Natural killer cell treated with Interleukin-12 subunit alpha and Interleukin-12 subunit beta and Interleukin-15 and Interleukin-18, amount 100 ng/mL, for 72 hours (primary cell): ENCODE measurements around the gene FARS2. TPM values are rescaled to one million over a fixed set of nuclear protein-coding genes. Genes with fewer than 3 reads are reported as not detected.

Source experiments
- ATAC-seq, 2 donors: fragments of 150-1000 bp; cut with Tn5 transposase in 1 of 2; sonication (Bioruptor Pico), chemical (Tn5 transposase) in 1 of 2; 2 replicates each; pipeline ENCODE4 v1.10.0; 2021
- DNase-seq: peaks from one replicate; pipeline ENCODE4 v3.0.0; 2022; ENCODE audit warnings: low spot score
- H3K27ac Mint-ChIP-seq, 2 donors: 1 replicate in 1 of 2; 2 replicates in 1 of 2; pipeline ENCODE4 v1.8.0; 2022; ENCODE audit warnings: mixed read lengths in 2 of 2, mild to moderate bottlenecking in 1 of 2, moderate library complexity in 1 of 2
- H3K27me3 Mint-ChIP-seq, 2 donors: 1 replicate in 1 of 2; 2 replicates in 1 of 2; pipeline ENCODE4 v1.8.0; 2022; ENCODE audit warnings: mixed read lengths in 2 of 2
- H3K36me3 Mint-ChIP-seq: one replicate; pipeline ENCODE4 v1.8.0; 2022; ENCODE audit warnings: mixed read lengths
- H3K4me1 Mint-ChIP-seq, 2 donors: 1 replicate in 1 of 2; 2 replicates in 1 of 2; pipeline ENCODE4 v1.8.0; 2022; ENCODE audit warnings: low read depth in 2 of 2, mixed read lengths in 2 of 2, mild to moderate bottlenecking in 1 of 2
- H3K4me3 Mint-ChIP-seq: one replicate; pipeline ENCODE4 v1.8.0; 2022; ENCODE audit warnings: mixed read lengths
- H3K9me3 Mint-ChIP-seq: 2 replicates; pipeline ENCODE4 v1.8.0; 2022; ENCODE audit warnings: mixed read lengths
- total RNA-seq, 2 donors: library from RNA; stranded (reverse); gene quantifications; one replicate each; pipeline ENCODE4 v1.2.3, GENCODE V29; 2022

FARS2 gene
- total RNA-seq, 2 donors from 2014 or later = 20.4 to 41.7 TPM

GRCh38 chr6:5237805-5238204 lies 23.5 kb upstream of the FARS2 start:
- DNase-seq (no peak), ATAC-seq (no peak)
- H3K4me3 Mint-ChIP-seq = no peak overlapping the region
- no peaks in the 10 kb centered on the region for H3K36me3 Mint-ChIP-seq
- no peak overlapping the region for H3K27ac Mint-ChIP-seq
- no peaks in the 10 kb centered on the region for H3K4me1 Mint-ChIP-seq
- no peaks in the 10 kb centered on the region for H3K9me3 Mint-ChIP-seq
- no peaks in the 10 kb centered on the region for H3K27me3 Mint-ChIP-seq

GRCh38 chr6:5238336-5238735 lies 23.0 kb upstream of the FARS2 start:
- Mint-ChIP-seq H3K27ac (no peak overlapping the region), H3K27me3 (no peaks in the 10 kb centered on the region), H3K4me1 (no peaks in the 10 kb centered on the region), H3K4me3 (no peak overlapping the region), H3K36me3 (no peaks in the 10 kb centered on the region), H3K9me3 (no peaks in the 10 kb centered on the region)
- ATAC-seq (no peak), DNase-seq (no peak)

- Mint-ChIP-seq H3K36me3 (no peaks in the 10 kb centered on the region), H3K27ac (no peak overlapping the region), H3K27me3 (no peaks in the 10 kb centered on the region), H3K4me3 (no peak overlapping the region), H3K4me1 (peaks cover 3 to 6% of the 10 kb centered on the region in 2 donors), H3K9me3 (no peaks in the 10 kb centered on the region)
- ATAC-seq = no peak
- DNase-seq = no peak
These were observed 20.1 kb upstream of the FARS2 start for GRCh38 chr6:5241252-5241651.

GRCh38 chr6:5243069-5243468 lies 18.2 kb upstream of the FARS2 start:
- ATAC-seq (no peak), DNase-seq (no peak)
- Mint-ChIP-seq H3K27ac (no peak overlapping the region), H3K4me1 (peaks cover 3 to 6% of the 10 kb centered on the region in 2 donors), H3K27me3 (no peaks in the 10 kb centered on the region), H3K9me3 (no peaks in the 10 kb centered on the region), H3K4me3 (no peak overlapping the region), H3K36me3 (no peaks in the 10 kb centered on the region)

GRCh38 chr6:5246141-5247097 lies 14.9 kb upstream of the FARS2 start:
- peaks cover 6% of the 10 kb centered on the region for H3K36me3 Mint-ChIP-seq
- ATAC-seq (no peak), DNase-seq (no peak)
- H3K4me3 Mint-ChIP-seq = no peak overlapping the region
- H3K27me3 Mint-ChIP-seq = no peaks in the 10 kb centered on the region
- H3K4me1 Mint-ChIP-seq = peaks cover 6% of the 10 kb centered on the region in 2 donors
- no peaks in the 10 kb centered on the region for H3K9me3 Mint-ChIP-seq
- no peak overlapping the region for H3K27ac Mint-ChIP-seq

- Mint-ChIP-seq H3K27ac (no peak overlapping the region), H3K4me3 (no peak overlapping the region)
These were observed 14.1 kb upstream of the FARS2 start for GRCh38 chr6:5247201-5247600.

GRCh38 chr6:5248302-5249098 lies 12.8 kb upstream of the FARS2 start:
- Mint-ChIP-seq H3K4me3 (no peak overlapping the region), H3K4me1 (peaks cover 6 to 11% of the 10 kb centered on the region in 2 donors), H3K36me3 (peaks cover 13% of the 10 kb centered on the region), H3K27me3 (no peaks in the 10 kb centered on the region), H3K27ac (no peak overlapping the region), H3K9me3 (no peaks in the 10 kb centered on the region)
- DNase-seq (no peak), ATAC-seq (no peak)

More at GRCh38 chr6:5247201-5247600, 14.1 kb upstream of the FARS2 start:
- Mint-ChIP-seq H3K36me3 (peaks cover 7% of the 10 kb centered on the region), H3K4me1 (peaks cover 6% of the 10 kb centered on the region in 2 donors), H3K27me3 (no peaks in the 10 kb centered on the region), H3K9me3 (no peaks in the 10 kb centered on the region)
- ATAC-seq (no peak), DNase-seq (no peak)

- H3K4me3 Mint-ChIP-seq = no peak overlapping the region
- no peak overlapping the region for H3K27ac Mint-ChIP-seq
- ATAC-seq (no peak), DNase-seq (no peak)
- no peaks in the 10 kb centered on the region for H3K27me3 Mint-ChIP-seq
- no peaks in the 10 kb centered on the region for H3K9me3 Mint-ChIP-seq
- H3K4me1 Mint-ChIP-seq = peaks cover 6 to 11% of the 10 kb centered on the region in 2 donors
- peaks cover 15% of the 10 kb centered on the region for H3K36me3 Mint-ChIP-seq
These were observed 11.7 kb upstream of the FARS2 start for GRCh38 chr6:5249451-5250122.

GRCh38 chr6:5250451-5250850 lies 10.9 kb upstream of the FARS2 start:
- Mint-ChIP-seq H3K4me1 (peaks cover 1 to 13% of the 10 kb centered on the region in 2 donors), H3K36me3 (peaks cover 21% of the 10 kb centered on the region), H3K4me3 (no peak overlapping the region), H3K9me3 (no peaks in the 10 kb centered on the region), H3K27me3 (no peaks in the 10 kb centered on the region), H3K27ac (no peak overlapping the region)
- no peak for DNase-seq
- no peak for ATAC-seq

GRCh38 chr6:5250911-5251310 lies 10.4 kb upstream of the FARS2 start:
- no peak for DNase-seq
- no peaks in the 10 kb centered on the region for H3K27me3 Mint-ChIP-seq
- H3K36me3 Mint-ChIP-seq = peaks cover 21% of the 10 kb centered on the region
- H3K4me1 Mint-ChIP-seq = peaks cover 0 to 11% of the 10 kb centered on the region in 2 donors
- no peak for ATAC-seq
- H3K27ac Mint-ChIP-seq = no peak overlapping the region
- no peak overlapping the region for H3K4me3 Mint-ChIP-seq
- H3K9me3 Mint-ChIP-seq = no peaks in the 10 kb centered on the region

- DNase-seq (no peak), ATAC-seq (no peak)
- Mint-ChIP-seq H3K4me1 (peaks cover 20 to 31% of the 10 kb centered on the region in 2 donors), H3K27ac (no peak overlapping the region), H3K4me3 (no peak overlapping the region), H3K9me3 (no peaks in the 10 kb centered on the region), H3K27me3 (no peaks in the 10 kb centered on the region), H3K36me3 (peaks cover 20% of the 10 kb centered on the region)
These were observed 4.4 kb upstream of the FARS2 start for GRCh38 chr6:5256952-5257351.

- Mint-ChIP-seq H3K27me3 (no peaks in the 10 kb centered on the region), H3K27ac (no peak overlapping the region), H3K4me1 (peaks cover 20 to 32% of the 10 kb centered on the region in 2 donors), H3K9me3 (no peaks in the 10 kb centered on the region), H3K4me3 (no peak overlapping the region), H3K36me3 (peaks cover 17% of the 10 kb centered on the region)
- no peak for ATAC-seq
- no peak for DNase-seq
These were observed 3.9 kb upstream of the FARS2 start for GRCh38 chr6:5257400-5257799.

GRCh38 chr6:5259428-5259827 lies 1.9 kb upstream of the FARS2 start:
- H3K27ac Mint-ChIP-seq = peak overlapping the region; percentile 97 to 99
- ATAC-seq (no peak), DNase-seq (no peak)
- H3K36me3 Mint-ChIP-seq = peaks cover 12% of the 10 kb centered on the region
- peak overlapping the region; percentile 98 for H3K4me3 Mint-ChIP-seq
- H3K4me1 Mint-ChIP-seq = peaks cover 20 to 28% of the 10 kb centered on the region in 2 donors
- no peaks in the 10 kb centered on the region for H3K27me3 Mint-ChIP-seq
- H3K9me3 Mint-ChIP-seq = no peaks in the 10 kb centered on the region
